Muscle of arm (tissue), 12 donors: ENCODE measurements around the gene PAK5. TPM values are rescaled to one million over a fixed set of nuclear protein-coding genes. Genes with fewer than 3 reads are reported as not detected.
"Not testable (repeated sequence)": the region's sequence is repeated elsewhere in the genome, so short reads cannot be mapped to it uniquely, and the experiment has no call there.

Source experiments
- DNase-seq: peaks from one replicate; pipeline ENCODE4 v3.0.0-alpha.2; 2013
- polyA plus RNA-seq, 12 donors: library from polyadenylated mRNA; unstranded; fragments of 120-200 nt; gene quantifications; one replicate each; pipeline ENCODE4 v1.2.1, GENCODE V29; 2013; ENCODE audit not compliant: insufficient read length in 12 of 12

The PAK5 gene
- polyA plus RNA-seq, 12 donors = 0.05 to 0.25 (median 0.17) TPM; not detected in 2

DNA sequence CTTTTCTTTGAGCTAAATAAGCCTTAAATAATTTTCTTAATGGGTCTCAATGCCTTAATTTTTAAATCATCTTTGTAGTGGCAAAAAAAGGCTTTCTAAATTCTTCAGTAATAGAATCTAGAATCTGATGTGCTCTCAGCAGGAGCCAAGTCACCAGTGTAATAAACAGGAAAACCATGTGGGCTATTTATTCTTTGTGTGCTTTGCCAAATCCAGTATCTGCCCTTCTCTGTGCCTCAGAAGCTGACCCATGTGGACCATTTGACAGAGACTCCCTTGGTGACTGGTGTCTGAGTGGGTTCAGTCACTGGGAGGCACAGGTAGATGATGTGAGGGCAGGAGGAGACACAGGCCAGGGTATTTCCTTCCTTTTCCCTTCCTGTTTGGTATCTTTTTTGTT, 152.9 kb downstream of the PAK5 start:
- DNase-seq = no peak

GRCh38 chr20:9685011-9685410, 153.9 kb downstream of the PAK5 start:
- no peak for DNase-seq

- DNase-seq = no peak
Observed at GRCh38 chr20:9677100-9677623, 161.7 kb downstream of the PAK5 start.

DNA sequence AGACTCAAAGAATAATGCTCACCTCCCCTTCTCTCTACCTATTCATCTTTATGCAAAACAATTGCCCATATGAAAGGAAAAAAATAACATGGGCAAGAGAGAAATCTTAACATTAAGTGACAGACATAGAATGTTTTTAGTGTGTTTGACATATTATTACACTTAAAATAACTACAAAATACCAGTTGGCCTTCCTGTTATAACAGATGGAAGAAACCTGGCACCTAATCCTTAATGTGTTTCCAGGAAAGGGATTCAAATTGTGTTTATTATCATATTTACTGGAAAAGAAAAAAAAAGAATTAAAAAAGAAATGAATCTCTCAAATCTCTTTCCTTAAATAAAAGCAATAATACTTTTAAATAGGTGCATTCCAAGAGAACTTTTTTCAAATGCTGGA, 165.9 kb downstream of the PAK5 start:
- no peak for DNase-seq

DNA sequence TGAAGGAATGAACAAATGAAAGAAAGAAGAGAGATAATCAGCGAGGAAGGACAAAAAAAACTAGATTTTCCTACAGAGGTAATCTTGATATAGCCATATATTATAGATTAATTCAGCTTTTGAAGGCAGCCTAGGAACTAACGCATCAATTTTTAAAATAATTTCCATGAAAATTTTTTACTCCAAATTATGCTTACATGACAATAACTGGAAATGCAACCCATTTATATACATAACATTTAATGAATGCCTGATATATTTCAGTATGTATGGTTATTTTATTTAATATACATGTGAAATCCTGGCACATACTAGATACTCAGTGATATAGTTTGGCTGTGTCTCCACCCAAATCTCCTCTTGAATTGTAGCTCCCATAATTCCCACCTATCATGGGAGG, 166.8 kb downstream of the PAK5 start:
- DNase-seq = no peak

- no peak for DNase-seq
Observed at GRCh38 chr20:9668381-9668780, 170.5 kb downstream of the PAK5 start.

- DNase-seq = no peak
Observed at GRCh38 chr20:9663423-9663822, 175.5 kb downstream of the PAK5 start.

DNA sequence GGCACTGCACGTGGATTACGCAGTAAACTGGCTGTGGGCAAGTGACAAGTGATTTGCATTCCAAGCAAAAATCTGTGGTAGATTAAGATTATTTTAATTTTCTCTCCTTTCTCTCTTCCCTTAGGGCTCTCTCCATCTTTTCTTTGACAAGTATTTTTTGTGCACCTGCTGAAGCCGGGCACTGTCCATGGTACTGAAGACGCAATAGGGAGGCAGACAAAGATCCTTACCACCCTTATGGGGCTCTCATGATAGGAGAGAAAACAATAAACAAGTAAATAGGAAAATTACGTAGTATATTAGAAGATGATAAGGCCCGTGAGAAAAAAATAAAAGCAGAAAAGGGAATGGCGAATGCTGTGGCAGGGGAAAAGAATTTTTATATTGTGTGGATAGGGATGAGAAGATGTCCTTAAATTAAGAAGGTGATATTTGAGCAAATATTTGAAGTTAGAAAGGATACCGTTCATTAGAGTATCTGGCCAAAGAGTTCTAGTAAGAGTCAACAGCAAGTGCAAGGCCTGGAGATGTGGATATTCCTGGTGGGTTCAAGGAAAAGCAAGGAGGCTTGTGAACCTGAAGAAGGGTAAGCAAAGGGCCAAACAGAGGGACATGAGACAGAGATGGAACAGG, 178.5 kb downstream of the PAK5 start:
- peak; percentile 21 for DNase-seq

DNA sequence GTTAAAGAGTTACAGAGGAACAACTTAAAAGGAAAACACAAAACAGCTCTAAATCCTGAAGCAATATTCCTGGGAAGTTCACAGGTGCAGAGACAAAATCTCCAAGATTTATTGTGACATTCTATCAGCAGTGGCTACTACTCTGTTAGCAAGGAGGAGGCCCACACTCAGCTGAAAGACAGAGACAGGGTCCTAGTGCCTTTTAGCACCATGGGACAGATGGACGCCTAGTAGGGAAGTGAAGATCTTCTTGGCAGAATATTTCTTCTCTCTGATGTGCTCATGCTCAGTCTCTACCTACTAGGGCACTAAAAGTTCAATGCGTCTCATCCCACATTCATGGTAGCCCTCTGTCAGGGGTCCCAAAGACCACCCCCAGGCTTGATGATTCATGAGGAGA, 191.1 kb downstream of the PAK5 start:
- no peak for DNase-seq

DNA sequence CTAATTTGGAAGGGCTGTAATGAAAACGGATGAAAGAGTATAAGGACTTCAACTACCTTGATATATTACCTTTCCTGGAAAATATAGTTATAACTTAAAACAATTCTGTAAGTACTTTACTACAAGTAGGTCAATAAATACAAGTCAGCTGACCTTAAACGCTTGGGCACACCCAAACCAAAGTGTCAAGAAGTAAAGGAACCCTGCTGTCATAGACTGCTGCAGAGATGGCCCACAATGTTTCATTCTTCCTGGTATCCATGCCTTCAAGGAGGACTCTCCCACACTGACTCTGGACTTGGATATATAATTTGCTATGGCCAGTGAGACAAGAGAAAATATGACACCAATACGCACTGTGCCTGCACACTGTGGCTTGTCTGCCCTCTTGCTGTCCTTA, 192.5 kb downstream of the PAK5 start:
- DNase-seq = no peak

GRCh38 chr20:9642882-9643281, 196.0 kb downstream of the PAK5 start:
- no peak for DNase-seq

GRCh38 chr20:9641499-9642000, 197.3 kb downstream of the PAK5 start:
- not testable (repeated sequence) for DNase-seq

DNA sequence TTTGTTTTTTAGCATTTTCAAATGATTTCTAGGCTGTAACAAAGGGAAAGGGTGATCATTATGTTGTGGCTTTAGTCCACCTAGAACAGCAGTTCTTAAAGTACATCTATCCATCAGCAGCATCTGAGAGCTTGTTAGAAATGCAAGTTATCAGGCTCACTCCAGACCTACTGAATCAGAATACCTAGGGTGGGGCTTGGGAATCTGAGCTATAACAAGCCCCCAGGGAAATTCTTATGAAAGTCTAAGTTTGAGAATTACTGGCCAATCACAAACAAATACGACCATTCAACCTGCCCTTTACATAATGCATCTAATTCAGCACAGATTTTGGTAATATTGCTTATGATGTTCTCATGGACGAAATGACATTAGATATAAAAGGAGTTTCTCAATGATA, 201.0 kb downstream of the PAK5 start:
- no peak for DNase-seq

DNA sequence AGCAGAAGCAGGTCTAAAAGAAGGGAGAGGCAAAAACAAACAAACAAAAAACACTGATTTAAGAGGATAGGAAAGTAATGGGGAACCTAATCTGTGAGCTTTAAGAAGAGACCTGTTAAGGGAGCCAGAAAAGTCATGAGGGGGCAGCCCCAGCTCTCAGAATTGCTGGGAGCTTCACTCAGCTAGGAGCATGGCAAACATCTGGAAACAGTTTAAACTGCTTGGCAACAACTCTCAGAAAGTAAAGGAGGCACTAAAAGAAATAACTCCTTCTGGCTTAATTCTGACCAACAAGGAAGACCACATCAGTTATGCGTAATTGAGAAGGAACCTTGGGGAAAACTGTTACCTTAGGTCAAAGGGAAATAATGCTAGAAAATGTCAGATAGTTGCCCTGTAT, 203.1 kb downstream of the PAK5 start:
- no peak for DNase-seq

DNA sequence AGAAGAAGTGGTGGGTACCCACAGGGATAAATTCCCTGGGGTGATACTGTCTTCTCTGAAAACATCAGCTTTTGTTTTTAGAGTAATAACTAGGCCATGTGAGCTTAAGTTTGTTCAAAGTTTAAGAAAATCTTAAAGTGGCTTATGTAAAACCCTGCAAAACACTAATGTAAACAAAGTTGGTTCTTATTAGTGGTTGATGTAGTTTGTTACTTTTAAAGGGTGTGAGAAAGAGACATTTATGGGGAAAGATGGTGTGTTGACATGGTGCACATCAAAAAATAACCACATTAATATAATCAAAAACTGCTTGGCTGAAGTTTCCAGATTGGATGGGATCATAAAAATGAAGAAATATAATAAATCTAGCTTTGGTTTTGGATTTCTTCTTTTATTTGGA, 204.5 kb downstream of the PAK5 start:
- no peak for DNase-seq

GRCh38 chr20:9632991-9633390, 205.9 kb downstream of the PAK5 start:
- DNase-seq = no peak

DNA sequence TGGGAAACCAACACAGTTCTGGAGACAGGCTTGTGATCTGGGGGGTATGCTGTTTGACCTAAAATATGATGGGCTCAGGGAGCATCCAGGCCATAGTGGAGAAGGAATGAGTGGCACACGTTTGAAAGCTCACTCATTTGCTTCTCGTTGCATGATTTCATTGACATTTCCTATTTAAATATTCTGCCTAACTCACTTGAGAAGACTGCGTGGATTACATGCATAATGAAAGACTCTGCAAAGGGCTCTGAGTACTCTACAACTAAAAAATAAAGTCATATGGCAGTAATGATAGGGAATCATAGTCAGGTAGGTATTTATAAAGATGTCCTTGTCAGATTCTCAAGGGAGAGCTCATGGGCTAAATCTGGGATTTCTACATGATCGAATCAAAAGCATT, 206.6 kb downstream of the PAK5 start:
- no peak for DNase-seq

GRCh38 chr20:9630554-9630953, 208.3 kb downstream of the PAK5 start:
- DNase-seq = no peak

DNA sequence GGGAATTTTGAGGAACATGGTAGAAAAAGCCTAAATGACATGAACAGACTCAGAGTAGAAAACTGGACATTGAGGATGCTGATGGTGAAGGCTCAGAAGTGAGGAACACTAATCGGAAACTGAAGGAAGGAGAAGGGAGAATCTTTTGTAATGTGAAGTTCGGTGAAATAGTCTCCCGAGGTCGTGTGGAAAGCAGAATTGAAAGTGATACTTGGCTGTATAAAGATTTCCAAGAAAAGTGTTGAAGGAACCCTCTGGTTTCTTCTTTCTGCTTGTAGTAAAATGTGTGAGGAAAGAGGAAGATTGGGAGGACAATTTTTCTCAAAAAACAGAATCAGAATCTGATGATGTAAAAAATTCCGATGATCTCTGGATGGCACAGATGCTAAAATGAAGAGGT, 209.0 kb downstream of the PAK5 start:
- DNase-seq = no peak

DNA sequence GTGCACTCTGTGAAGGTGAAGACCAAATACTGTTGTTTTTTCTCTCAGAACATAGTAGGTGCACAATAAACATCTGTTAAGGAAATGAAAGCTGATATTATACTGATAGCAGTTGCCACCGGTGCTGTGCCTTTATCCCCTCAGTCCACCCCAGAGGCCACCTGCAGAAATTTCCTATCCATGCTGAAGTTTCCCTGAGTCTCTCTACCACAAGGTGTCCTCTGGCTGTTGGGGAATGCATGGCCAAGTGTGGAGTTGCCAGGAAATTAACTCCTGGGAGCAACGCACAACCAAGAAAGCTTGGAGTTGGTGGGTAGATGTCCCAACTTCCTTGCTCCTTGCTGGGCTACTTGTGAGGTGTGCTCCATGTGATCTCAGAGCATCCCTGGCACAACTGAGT, 210.3 kb downstream of the PAK5 start:
- no peak for DNase-seq

DNA sequence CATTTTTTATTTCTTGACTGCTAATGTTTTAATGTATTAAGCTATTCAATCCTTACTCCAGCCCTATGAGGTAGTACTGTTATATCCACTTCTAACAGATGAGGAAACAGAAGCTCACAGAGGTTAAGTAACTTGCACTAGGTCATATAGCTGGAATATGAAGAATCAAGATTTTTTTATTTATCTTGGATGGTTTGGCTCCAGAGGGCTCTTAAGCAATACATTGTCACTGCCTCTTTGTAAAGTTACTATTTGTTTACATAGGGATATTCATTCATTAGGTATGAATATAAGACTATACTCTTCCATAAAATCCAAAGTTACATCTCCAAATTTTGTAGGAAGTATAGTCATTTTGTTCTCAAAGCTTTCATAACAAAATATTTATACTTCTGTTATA, 210.7 kb downstream of the PAK5 start:
- no peak for DNase-seq

- no peak for DNase-seq
Observed at GRCh38 chr20:9627219-9627618, 211.7 kb downstream of the PAK5 start.

GRCh38 chr20:9626357-9626756, 212.5 kb downstream of the PAK5 start:
- no peak for DNase-seq

DNA sequence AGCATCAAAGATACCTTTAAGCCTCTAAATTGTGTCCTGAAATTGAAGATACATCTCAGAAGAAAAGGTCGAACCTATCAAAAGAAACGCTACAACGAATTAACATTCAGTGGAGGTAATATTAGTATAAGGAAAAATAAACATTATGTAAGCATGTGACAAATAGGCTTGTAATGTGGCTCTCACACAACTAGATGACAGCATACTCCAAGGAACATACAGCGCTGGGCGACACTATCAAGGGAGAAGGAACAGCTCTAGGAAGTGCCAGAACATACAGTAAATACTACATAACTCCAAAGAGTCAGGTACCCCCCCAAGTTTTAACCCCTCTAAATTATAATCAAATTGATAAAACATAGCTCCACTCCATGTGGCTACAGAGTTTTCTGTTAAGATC, 220.9 kb downstream of the PAK5 start:
- DNase-seq = peak; percentile 7
